ENCODE measurements around the gene MAGEB17. TPM values are rescaled to one million over a fixed set of nuclear protein-coding genes. Genes with fewer than 3 reads are reported as not detected.
"Not testable (repeated sequence)": the region's sequence is repeated elsewhere in the genome, so short reads cannot be mapped to it uniquely, and the experiment has no call there.

Gene MAGEB17
- total RNA-seq, 1 donor from 2014 or later: not detected

DNA sequence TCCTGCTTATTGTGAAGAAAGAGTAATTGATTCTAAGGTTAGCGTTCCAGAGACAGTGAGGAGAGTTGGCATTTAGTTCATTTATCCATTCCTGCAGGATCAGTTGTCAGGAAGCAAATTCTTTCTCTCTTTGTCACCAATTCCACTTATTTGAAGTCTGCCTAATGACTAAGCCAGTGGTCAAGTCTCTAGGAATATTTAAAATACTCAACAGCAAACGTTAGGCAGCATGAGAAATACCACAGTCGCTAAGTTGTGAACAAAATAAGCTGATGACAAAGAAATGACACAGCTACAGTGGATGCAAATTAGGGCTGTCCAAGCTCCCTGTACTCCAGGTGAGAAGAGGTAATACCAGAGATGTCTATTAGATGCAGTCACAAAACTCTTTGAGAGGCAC is 6.6 kb upstream of the MAGEB17 start:
- H3K4me3 ChIP-seq: no peak overlapping the region
- H3K36me3 ChIP-seq: no peaks in the 10 kb centered on the region
- no peak for DNase-seq
- H3K27me3 ChIP-seq: no peaks in the 10 kb centered on the region
- ATAC-seq: no peak
- intact Hi-C loops (cut with DNase I): no loop called here
- TF ChIP-seq, protein P1, sequence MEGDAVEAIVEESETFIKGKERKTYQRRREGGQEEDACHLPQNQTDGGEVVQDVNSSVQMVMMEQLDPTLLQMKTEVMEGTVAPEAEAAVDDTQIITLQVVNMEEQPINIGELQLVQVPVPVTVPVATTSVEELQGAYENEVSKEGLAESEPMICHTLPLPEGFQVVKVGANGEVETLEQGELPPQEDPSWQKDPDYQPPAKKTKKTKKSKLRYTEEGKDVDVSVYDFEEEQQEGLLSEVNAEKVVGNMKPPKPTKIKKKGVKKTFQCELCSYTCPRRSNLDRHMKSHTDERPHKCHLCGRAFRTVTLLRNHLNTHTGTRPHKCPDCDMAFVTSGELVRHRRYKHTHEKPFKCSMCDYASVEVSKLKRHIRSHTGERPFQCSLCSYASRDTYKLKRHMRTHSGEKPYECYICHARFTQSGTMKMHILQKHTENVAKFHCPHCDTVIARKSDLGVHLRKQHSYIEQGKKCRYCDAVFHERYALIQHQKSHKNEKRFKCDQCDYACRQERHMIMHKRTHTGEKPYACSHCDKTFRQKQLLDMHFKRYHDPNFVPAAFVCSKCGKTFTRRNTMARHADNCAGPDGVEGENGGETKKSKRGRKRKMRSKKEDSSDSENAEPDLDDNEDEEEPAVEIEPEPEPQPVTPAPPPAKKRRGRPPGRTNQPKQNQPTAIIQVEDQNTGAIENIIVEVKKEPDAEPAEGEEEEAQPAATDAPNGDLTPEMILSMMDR (IDR thresholded peaks at IDR 0.05): no peak
- no peak overlapping the region for H3K27ac ChIP-seq
- no peaks in the 10 kb centered on the region for H3K9me3 ChIP-seq
- H3K4me1 ChIP-seq: no peaks in the 10 kb centered on the region

DNA sequence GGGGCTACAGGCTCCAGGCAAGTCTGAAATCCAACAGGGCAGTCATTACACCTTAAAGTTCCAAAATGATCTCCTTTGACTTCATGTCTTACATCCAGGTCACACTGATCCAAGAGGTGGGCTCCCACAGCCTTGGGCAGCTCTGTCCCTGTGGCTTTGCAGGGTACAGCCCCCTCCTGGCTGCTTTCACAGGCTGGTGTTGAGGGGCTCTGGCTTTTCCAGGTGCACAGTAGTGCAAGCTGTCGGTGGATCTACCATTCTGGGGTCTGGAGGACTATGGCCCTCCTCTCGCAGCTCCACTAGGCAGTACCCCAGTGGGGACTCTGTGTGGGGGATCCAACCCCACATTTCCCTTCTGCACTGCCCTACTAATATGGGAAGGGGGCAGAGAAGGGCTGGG is 6.1 kb upstream of the MAGEB17 start:
- intact Hi-C loops (cut with DNase I); H3K27ac ChIP-seq; H3K4me1 ChIP-seq; DNase-seq; H3K36me3 ChIP-seq; H3K4me3 ChIP-seq; H3K27me3 ChIP-seq; ATAC-seq; H3K9me3 ChIP-seq: not testable (repeated sequence)

DNA sequence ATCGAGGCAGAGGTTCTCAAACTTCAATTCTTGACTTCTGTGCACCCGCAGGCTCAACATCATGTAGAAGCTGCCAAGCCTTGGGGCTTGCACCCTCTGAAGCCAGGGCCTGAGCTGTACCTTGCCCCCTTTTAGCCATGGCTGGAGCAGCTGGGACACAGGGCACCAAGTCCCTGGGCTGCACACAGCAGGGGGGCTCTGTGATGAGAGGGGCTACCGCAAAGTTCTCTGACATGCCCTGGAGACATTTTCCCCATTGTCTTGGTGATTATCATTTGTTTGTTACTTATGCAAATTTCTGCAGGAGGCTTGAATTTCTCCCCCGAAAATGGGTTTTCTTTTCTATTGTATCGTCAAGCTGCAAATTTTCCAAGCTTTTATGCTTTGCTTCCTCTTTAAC is 4.9 kb upstream of the MAGEB17 start:
- no peaks in the 10 kb centered on the region for H3K4me1 ChIP-seq
- TF ChIP-seq, protein P1 (IDR thresholded peaks at IDR 0.05): no peak
- ATAC-seq (no peak), DNase-seq (no peak)
- no peaks in the 10 kb centered on the region for H3K27me3 ChIP-seq
- H3K4me3 ChIP-seq: no peak overlapping the region
- no peak overlapping the region for H3K27ac ChIP-seq
- no peaks in the 10 kb centered on the region for H3K9me3 ChIP-seq
- intact Hi-C loops (cut with DNase I): no loop called here
- H3K36me3 ChIP-seq: no peaks in the 10 kb centered on the region

DNA sequence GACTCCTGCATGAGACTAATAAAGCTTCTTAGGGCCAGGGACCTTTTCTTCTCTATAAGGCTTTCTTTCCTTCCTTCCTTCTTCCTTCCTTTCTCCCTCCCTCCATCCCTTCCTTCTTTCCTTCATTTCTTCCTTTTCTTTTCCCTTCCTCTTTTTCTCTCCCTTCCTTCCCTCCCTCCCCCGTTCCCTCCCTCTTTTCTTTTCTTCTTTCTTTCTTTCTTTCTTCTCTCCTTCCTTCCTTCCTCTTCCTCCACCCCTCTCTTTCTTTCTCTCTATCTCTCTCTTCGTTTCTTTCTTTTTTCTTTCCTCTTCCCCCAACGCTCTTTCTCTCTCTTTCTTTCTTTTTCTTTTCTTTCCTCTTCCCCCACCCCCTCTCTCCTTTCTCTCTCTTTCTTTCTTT is 2.5 kb upstream of the MAGEB17 start:
- intact Hi-C loops (cut with DNase I): no loop called here
- Histone ChIP-seq H3K27ac (no peak overlapping the region), H3K4me1 (no peaks in the 10 kb centered on the region)

DNA sequence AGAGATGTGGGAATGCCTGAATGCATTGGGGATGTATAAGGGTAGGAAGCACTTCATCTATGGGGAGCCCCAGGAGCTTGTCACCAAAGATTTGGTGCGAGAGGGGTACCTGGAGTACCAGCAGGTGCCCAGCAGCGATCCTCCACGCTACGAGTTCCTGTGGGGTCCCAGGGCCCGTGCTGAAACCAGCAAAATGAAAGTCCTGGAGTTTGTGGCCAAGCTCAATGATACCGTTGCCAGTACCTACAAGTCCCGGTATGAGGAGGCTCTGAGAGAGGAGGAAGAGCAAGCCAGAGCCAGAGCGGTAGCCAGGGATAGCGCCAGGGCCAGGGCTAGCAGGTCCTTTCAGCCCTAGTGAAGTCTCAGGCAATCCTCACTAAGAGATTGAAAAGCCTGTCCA is 3.8 kb downstream of the MAGEB17 start:
- intact Hi-C loops (cut with DNase I): no loop called here
- no peaks in the 10 kb centered on the region for H3K9me3 ChIP-seq
- ATAC-seq (no peak), DNase-seq (no peak)
- no peaks in the 10 kb centered on the region for H3K36me3 ChIP-seq
- H3K4me3 ChIP-seq: no peak overlapping the region
- no peaks in the 10 kb centered on the region for H3K27me3 ChIP-seq
- no peaks in the 10 kb centered on the region for H3K4me1 ChIP-seq
- no peak overlapping the region for H3K27ac ChIP-seq
- TF ChIP-seq, protein P1 (IDR thresholded peaks at IDR 0.05): no peak

More for the DNA sequence above, 2.5 kb upstream of the MAGEB17 start:
- H3K27me3 ChIP-seq: no peaks in the 10 kb centered on the region
- no peak overlapping the region for H3K4me3 ChIP-seq
- TF ChIP-seq, protein P1 (IDR thresholded peaks at IDR 0.05): no peak
- ATAC-seq (no peak), DNase-seq (no peak)
- no peaks in the 10 kb centered on the region for H3K36me3 ChIP-seq
- H3K9me3 ChIP-seq: no peaks in the 10 kb centered on the region

DNA sequence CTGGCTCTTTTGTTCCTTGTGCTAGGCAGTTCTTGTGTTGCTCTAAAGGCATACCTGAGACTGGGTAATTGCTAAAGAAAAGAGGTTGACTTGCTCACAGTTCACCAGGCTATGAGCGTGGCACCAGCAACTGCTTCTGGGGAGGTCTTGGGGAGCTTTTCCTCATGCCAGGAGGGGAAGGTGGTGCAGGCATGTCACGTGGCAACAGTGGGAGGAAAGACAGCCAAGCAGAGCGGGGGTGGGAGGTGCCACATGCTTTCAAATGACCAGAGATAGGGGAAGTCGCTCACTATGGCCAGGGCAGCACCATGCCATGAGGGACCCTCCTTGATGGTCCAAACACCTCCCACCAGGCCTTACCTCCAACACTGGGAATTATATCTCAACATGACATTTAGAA is 4.7 kb downstream of the MAGEB17 start:
- intact Hi-C loops (cut with DNase I): no loop called here
- H3K27ac ChIP-seq: no peak overlapping the region
- no peak overlapping the region for H3K4me3 ChIP-seq
- H3K27me3 ChIP-seq: no peaks in the 10 kb centered on the region
- no peaks in the 10 kb centered on the region for H3K36me3 ChIP-seq
- DNase-seq: no peak
- H3K9me3 ChIP-seq: no peaks in the 10 kb centered on the region
- H3K4me1 ChIP-seq: no peaks in the 10 kb centered on the region
- ATAC-seq: no peak
- TF ChIP-seq, protein P1 (IDR thresholded peaks at IDR 0.05): no peak
